WTC11 (cell line): Measurements from ENCODE around the gene SHROOM2. TPM values are rescaled to one million over a fixed set of nuclear protein-coding genes. Genes with fewer than 3 reads are reported as not detected.

Experiments
- ATAC-seq: fragments of 200-7000 bp; cut with Tn5 transposase; 2 replicates; pipeline ENCODE4 v1.10.0; 2021; ENCODE audit warnings: mild to moderate bottlenecking, moderate library complexity
- CTCF ChIA-PET: fragments of 300-600 bp; sonication (Branson Sonifier 250); formaldehyde crosslinking; loops from one replicate; lab custom pipeline; 2021; ENCODE audit warnings: antibody characterized with exemption; lab: Charles Lee
- POLR2A ChIA-PET: fragments of 350-600 bp; sonication (Branson Sonifier 250); formaldehyde crosslinking; loops from one replicate; lab custom pipeline; 2021; ENCODE audit warnings: antibody characterized with exemption; lab: Charles Lee
- DNase-seq: peaks from one replicate; pipeline ENCODE4 v3.0.0; 2021; ENCODE audit warnings: low spot score
- H3K27ac Mint-ChIP-seq: 2 replicates; pipeline ENCODE4 v1.8.0; 2021; ENCODE audit warnings: mixed read lengths
- H3K27me3 Mint-ChIP-seq: 2 replicates; pipeline ENCODE4 v1.8.0; 2021; ENCODE audit warnings: low read depth, mild to moderate bottlenecking, moderate library complexity, mixed read lengths
- H3K36me3 Mint-ChIP-seq: 2 replicates; pipeline ENCODE4 v1.8.0; 2021; ENCODE audit warnings: mixed read lengths
- H3K4me1 Mint-ChIP-seq: 2 replicates; pipeline ENCODE4 v1.8.0; 2022; ENCODE audit warnings: mixed read lengths
- H3K4me3 Mint-ChIP-seq: 2 replicates; pipeline ENCODE4 v1.8.0; 2021; ENCODE audit warnings: mild to moderate bottlenecking, moderate library complexity, mixed read lengths
- H3K9me3 Mint-ChIP-seq: 2 replicates; pipeline ENCODE4 v1.8.0; 2021; ENCODE audit warnings: mixed read lengths
- ATF2 ChIP-seq: sonication (generic); formaldehyde crosslinking; IDR thresholded peaks from 2 replicates; pipeline ENCODE4 v1.8.1; 2022; ENCODE audit warnings: low read depth, missing genetic modification reagents, borderline replicate concordance
- ATF3 ChIP-seq: sonication (generic); formaldehyde crosslinking; conservative IDR thresholded peaks from 2 replicates; pipeline ENCODE4 v1.8.1; 2022; ENCODE audit warnings: mild to moderate bottlenecking, missing genetic modification reagents
- CDX4 ChIP-seq: fragments of 250-450 bp; sonication (Bioruptor Pico); IDR thresholded peaks from 2 replicates; pipeline ENCODE4 v1.9.0; 2021; ENCODE audit warnings: moderate library complexity, mild to moderate bottlenecking, inconsistent platforms, borderline replicate concordance
- CREM ChIP-seq: sonication (generic); formaldehyde crosslinking; IDR thresholded peaks from 2 replicates; pipeline ENCODE4 v1.8.1; 2022; ENCODE audit warnings: mild to moderate bottlenecking, missing genetic modification reagents, moderate library complexity
- CTCF ChIP-seq: fragments of 200-600 bp; IDR thresholded peaks from 2 replicates; pipeline ENCODE4 v1.8.0; 2022; ENCODE audit warnings: antibody characterized with exemption
- E2F4 ChIP-seq: sonication (generic); formaldehyde crosslinking; IDR thresholded peaks from 2 replicates; pipeline ENCODE4 v1.8.1; 2022; ENCODE audit warnings: low read depth, mild to moderate bottlenecking, moderate library complexity, missing genetic modification reagents, borderline replicate concordance
- E2F5 ChIP-seq: sonication (generic); formaldehyde crosslinking; IDR thresholded peaks from 2 replicates; pipeline ENCODE4 v1.8.1; 2022; ENCODE audit warnings: mild to moderate bottlenecking, moderate library complexity, missing genetic modification reagents
- FOXJ3 ChIP-seq: sonication (generic); formaldehyde crosslinking; IDR thresholded peaks from 2 replicates; pipeline ENCODE4 v1.9.0; 2021; ENCODE audit warnings: missing genetic modification reagents, mild to moderate bottlenecking, borderline replicate concordance
- FOXK1 ChIP-seq: sonication (generic); formaldehyde crosslinking; IDR thresholded peaks from 2 replicates; pipeline ENCODE4 v1.8.0; 2022; ENCODE audit warnings: mild to moderate bottlenecking, moderate library complexity, missing genetic modification reagents
- GTF2I ChIP-seq: fragments of 250-450 bp; sonication (Bioruptor Pico); conservative IDR thresholded peaks from 2 replicates; pipeline ENCODE4 v1.4.0; 2021; ENCODE audit warnings: mild to moderate bottlenecking
- MXD4 ChIP-seq: fragments of 250-450 bp; sonication (Bioruptor Pico); IDR thresholded peaks from 2 replicates; pipeline ENCODE4 v1.8.0; 2021; ENCODE audit warnings: mild to moderate bottlenecking, moderate library complexity, borderline replicate concordance
- RELA ChIP-seq: sonication (generic); formaldehyde crosslinking; IDR thresholded peaks from 2 replicates; pipeline ENCODE4 v1.8.1; 2022; ENCODE audit warnings: missing genetic modification reagents, mild to moderate bottlenecking, borderline replicate concordance
- USF2 ChIP-seq: sonication (generic); formaldehyde crosslinking; IDR thresholded peaks from 2 replicates; pipeline ENCODE4 v1.8.1; 2023; ENCODE audit warnings: mild to moderate bottlenecking, missing genetic modification reagents, moderate library complexity
- ZNF121 ChIP-seq: sonication (generic); formaldehyde crosslinking; IDR thresholded peaks from 2 replicates; pipeline ENCODE4 v1.8.0; 2023; ENCODE audit warnings: missing genetic modification reagents
- ZNF219 ChIP-seq: sonication (generic); formaldehyde crosslinking; IDR thresholded peaks from 2 replicates; pipeline ENCODE4 v1.8.0; 2023; ENCODE audit warnings: missing genetic modification reagents, mild to moderate bottlenecking, borderline replicate concordance
- ZNF232 ChIP-seq: sonication (generic); formaldehyde crosslinking; IDR thresholded peaks from 2 replicates; pipeline ENCODE4 v1.8.0; 2022; ENCODE audit warnings: mild to moderate bottlenecking, missing genetic modification reagents
- ZNF396 ChIP-seq: fragments of 250-450 bp; sonication (Bioruptor Pico); IDR thresholded peaks from 2 replicates; pipeline ENCODE4 v1.8.0; 2021; ENCODE audit warnings: mild to moderate bottlenecking, moderate library complexity, borderline replicate concordance
- ZNF671 ChIP-seq: fragments of 250-450 bp; sonication (Bioruptor Pico); IDR thresholded peaks from 2 replicates; pipeline ENCODE4 v1.8.0; 2021; ENCODE audit warnings: mild to moderate bottlenecking
- total RNA-seq: library from RNA; stranded (reverse); gene quantifications from 3 replicates; pipeline ENCODE4 v1.2.3, GENCODE V29; 2021

The SHROOM2 gene
- total RNA-seq, 1 experiment from 2014 or later: 14.8 TPM

- ChIA-PET POLR2A (no interaction called here), CTCF (interaction anchor here (2.3 kb wide), 1 partner anchor 128 kb away, joined by 11 read pairs; no protein-coding TSS in a partner anchor)
- H3K27ac Mint-ChIP-seq: no peak overlapping the region
- TF ChIP-seq ZNF219 (CRISPR knock-in tag) (no peak), RELA (CRISPR knock-in tag) (no peak), ZNF396 (CRISPR knock-in tag) (no peak), ATF3 (CRISPR knock-in tag) (no peak), E2F5 (CRISPR knock-in tag) (no peak), FOXJ3 (CRISPR knock-in tag) (no peak)
- H3K27me3 Mint-ChIP-seq: no peaks in the 10 kb centered on the region
- H3K4me3 Mint-ChIP-seq: no peak overlapping the region
- no peaks in the 10 kb centered on the region for H3K36me3 Mint-ChIP-seq
- ATAC-seq: no peak
- peaks cover 2% of the 10 kb centered on the region; the same call in 1 of the 2 replicates for H3K4me1 Mint-ChIP-seq
- no peak for DNase-seq
- H3K9me3 Mint-ChIP-seq: no peaks in the 10 kb centered on the region
Observed at GRCh38 chrX:9992061-9992460, 205.8 kb downstream of the SHROOM2 start.

GRCh38 chrX:9992724-9993123 lies 206.5 kb downstream of the SHROOM2 start:
- Mint-ChIP-seq H3K4me3 (no peak overlapping the region), H3K36me3 (no peaks in the 10 kb centered on the region), H3K4me1 (peaks cover 2% of the 10 kb centered on the region; the same call in 1 of the 2 replicates), H3K9me3 (peaks cover 3% of the 10 kb centered on the region; the same call in 1 of the 2 replicates), H3K27ac (no peak overlapping the region), H3K27me3 (no peaks in the 10 kb centered on the region)
- DNase-seq (no peak), ATAC-seq (no peak)
- TF ChIP-seq E2F4 (CRISPR knock-in tag): no peak
- TF ChIP-seq ZNF121 (CRISPR knock-in tag): no peak
- TF ChIP-seq ZNF232 (CRISPR knock-in tag): no peak
- TF ChIP-seq GTF2I: no peak
- TF ChIP-seq CTCF: no peak
- no peak for TF ChIP-seq USF2 (CRISPR knock-in tag)
- no peak for TF ChIP-seq ATF2 (CRISPR knock-in tag)
- no peak for TF ChIP-seq CDX4 (CRISPR knock-in tag)
- no peak for TF ChIP-seq MXD4
- no peak for TF ChIP-seq FOXK1 (CRISPR knock-in tag)
- no peak for TF ChIP-seq E2F5 (CRISPR knock-in tag)
- no peak for TF ChIP-seq CREM
- no peak for TF ChIP-seq ZNF671
- ChIA-PET POLR2A (no interaction called here), CTCF (interaction anchor here (2.3 kb wide), 1 partner anchor 127 kb away, joined by 11 read pairs; no protein-coding TSS in a partner anchor)
